OCI-LY3 (cell line): ENCODE data around the gene TRPV2.

Experiments
- H2AFZ ChIP-seq: fragments of 200-600, 300-600 bp; shearing (Covaris generic); 2 replicates; pipeline ENCODE4 v1.6.0; 2014; ENCODE audit warnings: antibody characterized with exemption, low read depth, low read length
- H3K27ac ChIP-seq: fragments of 200-600, 300-600 bp; sonication (generic); 2 replicates; pipeline ENCODE4 v1.5.1; 2014; ENCODE audit warnings: mild to moderate bottlenecking, low read length, moderate library complexity, mixed read lengths
- H3K27me3 ChIP-seq: fragments of 200-600, 300-600 bp; sonication (generic); 2 replicates; pipeline ENCODE4 v1.6.1; 2014; ENCODE audit warnings: low read depth, low read length, mixed read lengths
- H3K36me3 ChIP-seq: fragments of 200-600, 300-600 bp; sonication (generic); replicated peaks from 2 replicates; pipeline ENCODE3; 2014; ENCODE audit warnings: low read depth, low read length, mixed read lengths
- H3K4me1 ChIP-seq: fragments of 300-600, 200-600 bp; sonication (generic); 2 replicates; pipeline ENCODE4 v1.6.1; 2014; ENCODE audit warnings: low read length, mixed read lengths
- H3K4me2 ChIP-seq: fragments of 200-600, 300-600 bp; sonication (generic); 2 replicates; pipeline ENCODE4 v1.6.1; 2014; ENCODE audit warnings: low read length, mixed read lengths
- H3K4me3 ChIP-seq: fragments of 300-600, 200-600 bp; sonication (generic); 2 replicates; pipeline ENCODE4 v1.5.1; 2014; ENCODE audit warnings: antibody characterized with exemption, mild to moderate bottlenecking, low read length, moderate library complexity
- H3K79me2 ChIP-seq: fragments of 300-600, 200-600 bp; shearing (Covaris generic); 2 replicates; pipeline ENCODE4 v1.6.1; 2014; ENCODE audit warnings: mild to moderate bottlenecking, low read length, mixed read lengths
- H3K9ac ChIP-seq: fragments of 300-600, 200-600 bp; shearing (Covaris generic); 2 replicates; pipeline ENCODE4 v1.6.0; 2014; ENCODE audit warnings: mild to moderate bottlenecking, low read length, moderate library complexity
- H3K9me3 ChIP-seq: fragments of 200-600, 300-600 bp; shearing (Covaris generic); 2 replicates; pipeline ENCODE4 v1.6.1; 2014; ENCODE audit warnings: low read length, mixed read lengths; ENCODE audit not compliant: insufficient read depth
- H4K20me1 ChIP-seq: fragments of 200-600, 300-600 bp; sonication (generic); 2 replicates; pipeline ENCODE4 v1.6.1; 2016; ENCODE audit warnings: low read length, mixed read lengths; ENCODE audit not compliant: insufficient read depth
- EZH2phosphoT487 ChIP-seq: fragments of 200-600 bp; shearing (Covaris generic); IDR thresholded peaks from 2 replicates; pipeline ENCODE4 v1.6.1; 2018; ENCODE audit warnings: antibody characterized with exemption, mixed run types, low read depth
- TF ChIP-seq, protein P1 (sequence below): fragments of 200-600, 300-600 bp; sonication (generic); IDR thresholded peaks from 2 replicates; pipeline ENCODE4 v1.5.1; 2014; ENCODE audit warnings: antibody characterized with exemption, low read length, low read depth

The TRPV2 gene

DNA sequence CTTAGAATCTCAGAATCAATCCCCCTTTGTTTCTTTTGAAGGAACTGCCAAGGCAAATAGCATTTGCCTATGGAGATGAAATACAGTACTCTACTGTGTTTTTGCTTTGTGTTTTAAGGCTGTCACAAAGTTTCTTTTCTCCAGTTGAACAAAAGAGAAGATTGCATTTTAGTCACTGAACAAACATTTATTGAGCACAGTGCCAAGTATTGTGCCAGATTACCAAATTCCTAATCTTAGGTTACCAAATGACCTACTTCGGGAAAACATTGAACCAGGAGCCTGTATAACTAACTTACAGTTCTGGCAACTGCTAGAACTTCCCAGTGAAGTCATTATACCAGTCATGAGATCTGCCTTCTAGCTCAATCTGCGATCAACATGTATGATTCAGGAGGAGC lies 37.4 kb upstream of the TRPV2 start:
- no peak overlapping the region for H3K4me3 ChIP-seq
- H2AFZ ChIP-seq, result no peak overlapping the region
- H3K79me2 ChIP-seq, result peaks cover 9% of the 10 kb centered on the region
- H3K9me3 ChIP-seq, result no peaks in the 10 kb centered on the region
- H3K27me3 ChIP-seq, result no peaks in the 10 kb centered on the region
- no peak overlapping the region for H3K4me2 ChIP-seq
- peaks cover 7% of the 10 kb centered on the region; the same call in 1 of the 2 replicates for H4K20me1 ChIP-seq
- H3K36me3 ChIP-seq, result no peaks in the 10 kb centered on the region
- no peak overlapping the region for H3K9ac ChIP-seq
- no peak for TF ChIP-seq EZH2phosphoT487
- TF ChIP-seq, protein P1, sequence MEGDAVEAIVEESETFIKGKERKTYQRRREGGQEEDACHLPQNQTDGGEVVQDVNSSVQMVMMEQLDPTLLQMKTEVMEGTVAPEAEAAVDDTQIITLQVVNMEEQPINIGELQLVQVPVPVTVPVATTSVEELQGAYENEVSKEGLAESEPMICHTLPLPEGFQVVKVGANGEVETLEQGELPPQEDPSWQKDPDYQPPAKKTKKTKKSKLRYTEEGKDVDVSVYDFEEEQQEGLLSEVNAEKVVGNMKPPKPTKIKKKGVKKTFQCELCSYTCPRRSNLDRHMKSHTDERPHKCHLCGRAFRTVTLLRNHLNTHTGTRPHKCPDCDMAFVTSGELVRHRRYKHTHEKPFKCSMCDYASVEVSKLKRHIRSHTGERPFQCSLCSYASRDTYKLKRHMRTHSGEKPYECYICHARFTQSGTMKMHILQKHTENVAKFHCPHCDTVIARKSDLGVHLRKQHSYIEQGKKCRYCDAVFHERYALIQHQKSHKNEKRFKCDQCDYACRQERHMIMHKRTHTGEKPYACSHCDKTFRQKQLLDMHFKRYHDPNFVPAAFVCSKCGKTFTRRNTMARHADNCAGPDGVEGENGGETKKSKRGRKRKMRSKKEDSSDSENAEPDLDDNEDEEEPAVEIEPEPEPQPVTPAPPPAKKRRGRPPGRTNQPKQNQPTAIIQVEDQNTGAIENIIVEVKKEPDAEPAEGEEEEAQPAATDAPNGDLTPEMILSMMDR, result no peak
- no peaks in the 10 kb centered on the region for H3K4me1 ChIP-seq
- no peak overlapping the region for H3K27ac ChIP-seq

DNA sequence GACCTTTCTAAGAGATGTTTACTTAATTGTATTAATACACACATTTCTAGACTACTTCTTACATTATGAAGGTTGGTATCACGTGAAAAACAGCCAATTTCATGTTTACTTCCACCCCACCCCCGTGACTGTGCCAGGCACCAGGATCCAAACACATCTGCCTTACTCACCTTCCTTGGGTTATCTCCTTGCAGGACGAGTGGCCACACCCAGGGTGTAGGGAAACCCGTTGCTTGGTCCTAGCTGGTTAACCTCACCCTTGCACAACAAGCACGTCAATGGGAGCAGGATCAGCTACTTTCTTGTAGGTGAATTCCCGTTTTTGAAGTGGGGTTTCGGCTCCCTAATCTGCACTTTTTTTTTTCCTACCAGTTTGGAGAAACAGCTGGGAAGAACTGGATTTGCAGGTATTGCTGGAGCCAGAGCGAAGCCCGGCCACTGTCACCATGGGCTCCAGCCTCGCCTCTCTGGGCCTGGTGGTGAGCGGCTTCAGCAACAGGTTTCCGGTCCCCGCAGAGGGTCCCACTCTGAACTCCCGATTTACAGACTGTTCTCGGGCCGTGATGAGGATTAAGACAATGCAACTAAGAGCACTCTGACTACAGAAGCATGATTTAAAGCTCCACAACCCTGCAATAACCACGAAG lies 36.6 kb upstream of the TRPV2 start:
- H3K4me1 ChIP-seq, result no peaks in the 10 kb centered on the region
- peaks cover 9% of the 10 kb centered on the region for H3K79me2 ChIP-seq
- no peak overlapping the region for H3K9ac ChIP-seq
- no peak overlapping the region for H3K27ac ChIP-seq
- no peaks in the 10 kb centered on the region for H3K9me3 ChIP-seq
- no peaks in the 10 kb centered on the region for H3K27me3 ChIP-seq
- H3K36me3 ChIP-seq, result no peaks in the 10 kb centered on the region
- no peak for TF ChIP-seq EZH2phosphoT487
- TF ChIP-seq, protein P1, result no peak
- no peak overlapping the region for H2AFZ ChIP-seq
- peaks cover 7% of the 10 kb centered on the region; the same call in 1 of the 2 replicates for H4K20me1 ChIP-seq
- H3K4me2 ChIP-seq, result no peak overlapping the region
- H3K4me3 ChIP-seq, result no peak overlapping the region

GRCh38 chr17:16379654-16380053 lies 35.7 kb upstream of the TRPV2 start:
- no peaks in the 10 kb centered on the region for H3K27me3 ChIP-seq
- no peak for TF ChIP-seq EZH2phosphoT487
- TF ChIP-seq, protein P1, result no peak
- no peak overlapping the region for H3K4me3 ChIP-seq
- no peak overlapping the region for H3K27ac ChIP-seq
- H3K9me3 ChIP-seq, result no peaks in the 10 kb centered on the region
- H4K20me1 ChIP-seq, result peaks cover 7% of the 10 kb centered on the region
- peaks cover 9% of the 10 kb centered on the region for H3K79me2 ChIP-seq
- no peak overlapping the region for H3K9ac ChIP-seq
- no peaks in the 10 kb centered on the region for H3K36me3 ChIP-seq
- no peak overlapping the region for H3K4me2 ChIP-seq
- no peak overlapping the region for H2AFZ ChIP-seq
- H3K4me1 ChIP-seq, result 0 out of 2 replicates have a peak, but pooled peaks cover 2% of the 10 kb centered on the region

DNA sequence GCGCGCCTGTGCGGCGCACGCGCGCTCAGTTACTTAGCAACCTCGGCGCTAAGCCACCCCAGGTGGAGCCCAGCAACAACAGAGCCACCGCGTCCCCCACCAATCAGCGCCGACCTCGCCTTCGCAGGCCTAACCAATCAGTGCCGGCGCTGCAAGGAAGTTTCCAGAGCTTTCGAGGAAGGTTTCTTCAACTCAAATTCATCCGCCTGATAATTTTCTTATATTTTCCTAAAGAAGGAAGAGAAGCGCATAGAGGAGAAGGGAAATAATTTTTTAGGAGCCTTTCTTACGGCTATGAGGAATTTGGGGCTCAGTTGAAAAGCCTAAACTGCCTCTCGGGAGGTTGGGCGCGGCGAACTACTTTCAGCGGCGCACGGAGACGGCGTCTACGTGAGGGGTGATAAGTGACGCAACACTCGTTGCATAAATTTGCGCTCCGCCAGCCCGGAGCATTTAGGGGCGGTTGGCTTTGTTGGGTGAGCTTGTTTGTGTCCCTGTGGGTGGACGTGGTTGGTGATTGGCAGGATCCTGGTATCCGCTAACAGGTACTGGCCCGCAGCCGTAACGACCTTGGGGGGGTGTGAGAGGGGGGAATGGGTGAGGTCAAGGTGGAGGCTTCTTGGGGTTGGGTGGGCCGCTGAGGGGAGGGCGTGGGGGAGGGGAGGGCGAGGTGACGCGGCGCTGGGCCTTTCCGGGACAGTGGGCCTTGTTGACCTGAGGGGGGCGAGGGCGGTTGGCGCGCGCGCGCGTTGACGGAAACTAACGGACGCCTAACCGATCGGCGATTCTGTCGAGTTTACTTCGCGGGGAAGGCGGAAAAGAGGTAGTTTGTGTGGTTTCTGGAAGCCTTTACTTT lies 34.5 kb upstream of the TRPV2 start, which contains the start of gene UBB:
Gene UBB, plus strand, starts transcription at position 452 of the 856 bp plus-strand sequence. CDS start 817 bp downstream, outside the sequence.
- Histone ChIP-seq H2AFZ (peak within 1 kb of the TSS; percentile 100), H3K27ac (peak within 1 kb of the TSS; percentile 77), H3K36me3 (no peaks in the 10 kb centered on the region), H4K20me1 (peaks cover 7% of the 10 kb centered on the region), H3K4me3 (peak within 1 kb of the TSS; percentile 80), H3K27me3 (no peaks in the 10 kb centered on the region), H3K9me3 (no peaks in the 10 kb centered on the region), H3K9ac (peak within 1 kb of the TSS; percentile 80), H3K79me2 (peaks cover 9% of the 10 kb centered on the region), H3K4me2 (peak within 1 kb of the TSS; percentile 72), H3K4me1 (0 out of 2 replicates have a peak, but pooled peaks cover 2% of the 10 kb centered on the region)
- TF ChIP-seq, protein P1, result no peak
- TF ChIP-seq EZH2phosphoT487, result no peak
